ENCODE results near the gene C9orf72. TPM values are rescaled to one million over a fixed set of nuclear protein-coding genes. Genes with fewer than 3 reads are reported as not detected.
A peak's percentile ranks its signal among the peaks of the same experiment; 100 is the strongest.

Gene C9orf72
- total and polyA plus RNA-seq, 12 donors, result 6.2 to 39.9 (median 16.1) TPM

GRCh38 chr9:27602142-27602861 lies 29.0 kb upstream of the C9orf72 start:
- Histone ChIP-seq H3K27me3 (no peaks in the 10 kb centered on the region), H3K27ac (peak overlapping the region in 1 of 5 donors; percentile 31), H3K4me1 (replicated peaks in 1 of 2) (no peaks in the 10 kb centered on the region), H3K36me3 (replicated peaks in 1 of 2) (no peaks in the 10 kb centered on the region), H3K4me3 (no peak overlapping the region), H3K9me3 (replicated peaks in 1 of 3) (no peaks in the 10 kb centered on the region)
- DNase-seq, result peak in 1 of 7 donors; percentile 7
- intact Hi-C loops (cut with DNase I), result no loop called here
- no peak for TF ChIP-seq POLR2A (IDR thresholded peaks at IDR 0.05)
- no peak for TF ChIP-seq CTCF (IDR thresholded peaks at IDR 0.05)
- 69 to 76% (median 74%) methylated on average over 6 of the region's 6 CpGs for WGBS, 4 donors

- WGBS, 4 donors, result 60 to 75% (median 71%) methylated on average over 6 of the region's 6 CpGs
- H3K27ac ChIP-seq, result peak overlapping the region in 2 of 5 donors; percentile 57 to 61
Observed at GRCh38 chr9:27601396-27601795, 28.1 kb upstream of the C9orf72 start.

GRCh38 chr9:27600256-27600655 lies 27.0 kb upstream of the C9orf72 start:
- DNase-seq, result no peak
- H3K4me1 ChIP-seq (replicated peaks in 1 of 2), result no peaks in the 10 kb centered on the region
- H3K27ac ChIP-seq, result peak overlapping the region in 4 of 5 donors; percentile 31 to 77 (median 52)
- H3K36me3 ChIP-seq (replicated peaks in 1 of 2), result no peaks in the 10 kb centered on the region
- intact Hi-C loops (cut with DNase I), result no loop called here
- no peak overlapping the region for H3K4me3 ChIP-seq
- WGBS, 4 donors, result 42 to 59% (median 52%) methylated on average over 2 of the region's 2 CpGs
- TF ChIP-seq CTCF (IDR thresholded peaks at IDR 0.05) (no peak), POLR2A (IDR thresholded peaks at IDR 0.05) (no peak)
- no peaks in the 10 kb centered on the region for H3K27me3 ChIP-seq
- H3K9me3 ChIP-seq (replicated peaks in 1 of 3), result no peaks in the 10 kb centered on the region

More at GRCh38 chr9:27601396-27601795, 28.1 kb upstream of the C9orf72 start:
- H3K36me3 ChIP-seq (replicated peaks in 1 of 2), result no peaks in the 10 kb centered on the region
- DNase-seq, result no peak
- H3K9me3 ChIP-seq (replicated peaks in 1 of 3), result no peaks in the 10 kb centered on the region
- H3K27me3 ChIP-seq, result no peaks in the 10 kb centered on the region
- no peak overlapping the region for H3K4me3 ChIP-seq
- intact Hi-C loops (cut with DNase I), result no loop called here
- no peaks in the 10 kb centered on the region for H3K4me1 ChIP-seq (replicated peaks in 1 of 2)
- TF ChIP-seq POLR2A (IDR thresholded peaks at IDR 0.05), result no peak
- no peak for TF ChIP-seq CTCF (IDR thresholded peaks at IDR 0.05)

GRCh38 chr9:27599870-27600238 lies 26.6 kb upstream of the C9orf72 start:
- Histone ChIP-seq H3K4me3 (no peak overlapping the region), H3K27me3 (no peaks in the 10 kb centered on the region), H3K4me1 (replicated peaks in 1 of 2) (no peaks in the 10 kb centered on the region), H3K9me3 (replicated peaks in 1 of 3) (no peaks in the 10 kb centered on the region), H3K36me3 (replicated peaks in 1 of 2) (no peaks in the 10 kb centered on the region), H3K27ac (peak overlapping the region in 4 of 5 donors; percentile 31 to 77 (median 52))
- WGBS, 4 donors, result 66 to 87% (median 73%) methylated on average over 2 of the region's 2 CpGs
- no peak for DNase-seq
- intact Hi-C loops (cut with DNase I), result no loop called here
- TF ChIP-seq CTCF (IDR thresholded peaks at IDR 0.05), result no peak
- no peak for TF ChIP-seq POLR2A (IDR thresholded peaks at IDR 0.05)

All from adrenal gland (tissue), 12 donors.